NT2/D1 (cell line): Measurements from ENCODE around the gene TNFAIP8.

ENCODE experiments used
- SUZ12 ChIP-seq: IDR thresholded peaks from 2 replicates; pipeline ENCODE4 v1.6.1; 2011; ENCODE audit not compliant: insufficient read length, insufficient read depth; ENCODE audit errors: extremely low read depth
- YY1 ChIP-seq: IDR thresholded peaks from 2 replicates; pipeline ENCODE4 v1.6.1; 2011; ENCODE audit not compliant: insufficient read length, insufficient read depth
- ZNF274 ChIP-seq: IDR thresholded peaks from 2 replicates; pipeline ENCODE4 v1.6.1; 2011; ENCODE audit warnings: mild to moderate bottlenecking, low read depth, low read length

DNA sequence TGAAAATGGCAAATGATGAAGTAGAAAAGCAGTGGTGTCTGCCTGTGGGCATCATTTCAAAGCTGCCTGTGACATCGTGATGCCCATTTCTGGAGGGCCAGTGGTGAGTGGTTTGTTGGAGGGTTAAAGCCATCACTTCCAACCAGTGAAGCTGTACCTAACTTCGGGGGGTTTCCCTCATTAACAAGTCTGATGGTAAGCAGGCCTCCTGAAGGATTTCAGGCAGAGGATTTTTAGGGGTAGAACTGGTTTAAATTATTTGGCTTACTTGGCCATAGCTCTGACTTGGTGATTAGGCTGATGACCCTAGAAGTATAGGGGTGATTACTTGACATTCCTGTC, 10.7 kb downstream of the TNFAIP8 start:
- TF ChIP-seq ZNF274, result no peak
- no peak for TF ChIP-seq SUZ12
- no peak for TF ChIP-seq YY1
